IPS-18a (cell line): ENCODE measurements around the gene TBC1D2.

Source experiments
- H3K27ac ChIP-seq: one replicate; pipeline ENCODE4 v1.5.1; 2013; ENCODE audit warnings: low read length
- H3K27me3 ChIP-seq: one replicate; pipeline ENCODE4 v1.6.1; 2013; ENCODE audit warnings: mild to moderate bottlenecking, low read length; ENCODE audit not compliant: control insufficient read depth, insufficient read depth
- H3K36me3 ChIP-seq: one replicate; pipeline ENCODE4 v1.6.1; 2013; ENCODE audit warnings: low read depth, low read length; ENCODE audit not compliant: control insufficient read depth
- H3K4me1 ChIP-seq: one replicate; pipeline ENCODE4 v1.6.1; 2013; ENCODE audit warnings: low read depth, low read length; ENCODE audit not compliant: control insufficient read depth
- H3K4me3 ChIP-seq: one replicate; pipeline ENCODE4 v1.5.1; 2013; ENCODE audit warnings: low read length
- H3K9ac ChIP-seq: one replicate; pipeline ENCODE4 v1.6.1; 2013; ENCODE audit warnings: mild to moderate bottlenecking, low read length, moderate library complexity
- H3K9me3 ChIP-seq: one replicate; pipeline ENCODE4 v1.6.1; 2013; ENCODE audit warnings: low read depth, low read length; ENCODE audit not compliant: control insufficient read depth

The TBC1D2 gene

GRCh38 chr9:98254228-98255060 is 1.0 kb downstream of the TBC1D2 start:
- Histone ChIP-seq H3K9me3 (no peaks in the 10 kb centered on the region), H3K36me3 (no peaks in the 10 kb centered on the region), H3K4me3 (peak overlapping the region; percentile 85), H3K27me3 (peaks cover 10% of the 10 kb centered on the region), H3K4me1 (peaks cover 6% of the 10 kb centered on the region), H3K27ac (no peak overlapping the region), H3K9ac (peak overlapping the region; percentile 81)

DNA sequence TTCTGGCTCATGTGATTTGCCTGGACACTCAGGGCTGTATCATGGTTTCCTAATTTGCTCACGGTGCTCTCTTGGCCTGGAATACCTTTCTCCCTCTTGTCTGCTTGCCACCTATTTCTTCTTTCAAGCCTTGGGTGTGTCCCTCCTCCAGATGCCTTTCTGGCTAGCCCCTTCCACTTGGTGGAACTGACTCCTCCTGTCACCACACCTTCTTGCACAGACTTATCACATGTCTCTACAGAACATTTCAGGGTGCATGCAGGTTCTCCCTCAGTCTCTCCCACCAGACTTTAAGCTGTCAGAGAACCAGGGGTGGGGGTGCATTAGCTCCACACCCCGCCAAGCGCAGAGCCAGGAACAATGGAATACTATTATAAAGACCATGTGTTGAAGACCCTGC is 1.9 kb downstream of the TBC1D2 start:
- H3K4me3 ChIP-seq, result no peak overlapping the region
- H3K9me3 ChIP-seq, result no peaks in the 10 kb centered on the region
- H3K9ac ChIP-seq, result no peak overlapping the region
- no peaks in the 10 kb centered on the region for H3K36me3 ChIP-seq
- peaks cover 6% of the 10 kb centered on the region for H3K4me1 ChIP-seq
- H3K27me3 ChIP-seq, result peaks cover 10% of the 10 kb centered on the region
- no peak overlapping the region for H3K27ac ChIP-seq

GRCh38 chr9:98251551-98251950 is 3.9 kb downstream of the TBC1D2 start:
- H3K36me3 ChIP-seq, result no peaks in the 10 kb centered on the region
- H3K9me3 ChIP-seq, result no peaks in the 10 kb centered on the region
- no peak overlapping the region for H3K27ac ChIP-seq
- no peak overlapping the region for H3K9ac ChIP-seq
- no peak overlapping the region for H3K4me3 ChIP-seq
- H3K27me3 ChIP-seq, result peaks cover 10% of the 10 kb centered on the region
- H3K4me1 ChIP-seq, result peaks cover under 1% of the 10 kb centered on the region

DNA sequence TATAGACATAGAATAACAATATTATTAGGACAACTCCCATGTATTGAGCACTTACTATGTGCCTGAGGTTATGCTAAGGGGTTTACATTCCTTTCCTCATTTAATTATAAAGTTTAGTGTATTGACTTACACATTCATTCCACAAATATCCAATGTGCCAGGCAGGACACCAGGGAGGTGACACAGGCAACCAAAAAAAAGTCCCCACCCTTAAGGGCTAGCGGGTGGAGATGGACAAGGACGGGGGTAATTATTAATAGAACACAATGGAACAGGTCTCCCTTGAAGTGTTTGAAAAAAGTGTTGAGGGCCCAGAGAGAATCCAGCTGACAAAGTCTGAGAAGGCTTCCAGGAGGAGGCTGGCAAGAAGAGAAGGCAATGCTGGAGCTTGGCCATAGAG is 5.7 kb downstream of the TBC1D2 start:
- H3K27ac ChIP-seq, result no peak overlapping the region
- no peaks in the 10 kb centered on the region for H3K4me1 ChIP-seq
- no peak overlapping the region for H3K4me3 ChIP-seq
- H3K9me3 ChIP-seq, result no peaks in the 10 kb centered on the region
- H3K27me3 ChIP-seq, result peaks cover 6% of the 10 kb centered on the region
- no peak overlapping the region for H3K9ac ChIP-seq
- no peaks in the 10 kb centered on the region for H3K36me3 ChIP-seq

DNA sequence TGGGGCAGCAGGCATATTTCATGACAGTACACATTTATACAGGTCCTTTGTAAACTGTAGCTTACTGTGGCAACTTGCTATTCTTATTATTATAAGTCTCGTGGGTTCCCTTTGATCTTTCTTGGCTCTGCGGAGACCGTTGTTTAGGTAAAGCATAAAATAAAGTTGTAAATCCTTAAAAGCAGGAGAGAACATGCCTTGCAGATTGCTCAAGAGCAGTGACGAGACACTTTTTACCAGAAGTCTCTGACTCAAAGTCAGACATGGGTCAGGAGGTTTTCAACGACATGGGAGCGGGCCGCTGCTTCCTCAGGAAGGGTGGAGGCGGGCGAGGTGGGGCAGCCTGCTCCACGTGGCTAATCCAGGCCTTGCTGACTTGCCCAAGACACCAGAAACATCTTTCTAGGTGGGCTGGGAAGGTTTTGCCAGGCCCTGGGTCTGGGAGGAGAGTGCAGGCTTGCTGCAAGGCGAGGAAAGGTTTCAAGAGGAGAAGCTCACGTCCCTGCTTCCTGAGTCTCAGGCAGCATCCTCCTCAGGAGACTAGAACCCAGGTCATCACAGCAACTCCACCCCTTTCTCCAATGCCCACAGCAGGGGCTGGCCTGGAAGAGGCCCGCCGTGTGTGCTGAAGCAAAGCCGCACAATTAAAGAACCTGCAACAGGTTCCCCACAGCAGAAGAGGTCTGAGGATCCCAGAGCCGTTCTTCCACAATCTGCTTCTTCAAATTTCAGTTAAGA is 6.5 kb downstream of the TBC1D2 start:
- H3K4me3 ChIP-seq, result no peak overlapping the region
- H3K27me3 ChIP-seq, result no peaks in the 10 kb centered on the region
- peaks cover 4% of the 10 kb centered on the region for H3K4me1 ChIP-seq
- H3K27ac ChIP-seq, result no peak overlapping the region
- H3K9me3 ChIP-seq, result no peaks in the 10 kb centered on the region
- H3K36me3 ChIP-seq, result no peaks in the 10 kb centered on the region
- H3K9ac ChIP-seq, result no peak overlapping the region

GRCh38 chr9:98247831-98248657 is 7.4 kb downstream of the TBC1D2 start:
- H3K36me3 ChIP-seq, result no peaks in the 10 kb centered on the region
- no peak overlapping the region for H3K4me3 ChIP-seq
- no peaks in the 10 kb centered on the region for H3K9me3 ChIP-seq
- H3K27ac ChIP-seq, result no peak overlapping the region
- peaks cover 5% of the 10 kb centered on the region for H3K4me1 ChIP-seq
- H3K9ac ChIP-seq, result no peak overlapping the region
- H3K27me3 ChIP-seq, result no peaks in the 10 kb centered on the region

GRCh38 chr9:98242426-98242825 is 13.0 kb downstream of the TBC1D2 start:
- peaks cover 5% of the 10 kb centered on the region for H3K4me1 ChIP-seq
- no peak overlapping the region for H3K4me3 ChIP-seq
- H3K27ac ChIP-seq, result no peak overlapping the region
- H3K9me3 ChIP-seq, result no peaks in the 10 kb centered on the region
- no peaks in the 10 kb centered on the region for H3K27me3 ChIP-seq
- H3K9ac ChIP-seq, result no peak overlapping the region
- no peaks in the 10 kb centered on the region for H3K36me3 ChIP-seq

- H3K27me3 ChIP-seq, result no peaks in the 10 kb centered on the region
- H3K9ac ChIP-seq, result no peak overlapping the region
- H3K36me3 ChIP-seq, result no peaks in the 10 kb centered on the region
- peaks cover 5% of the 10 kb centered on the region for H3K4me1 ChIP-seq
- no peak overlapping the region for H3K4me3 ChIP-seq
- no peaks in the 10 kb centered on the region for H3K9me3 ChIP-seq
- H3K27ac ChIP-seq, result no peak overlapping the region
Measured at GRCh38 chr9:98241357-98242300, 13.8 kb downstream of the TBC1D2 start.

GRCh38 chr9:98240475-98240874 is 15.0 kb downstream of the TBC1D2 start:
- no peaks in the 10 kb centered on the region for H3K27me3 ChIP-seq
- H3K9me3 ChIP-seq, result no peaks in the 10 kb centered on the region
- no peak overlapping the region for H3K4me3 ChIP-seq
- H3K36me3 ChIP-seq, result no peaks in the 10 kb centered on the region
- H3K27ac ChIP-seq, result no peak overlapping the region
- peaks cover 5% of the 10 kb centered on the region for H3K4me1 ChIP-seq
- H3K9ac ChIP-seq, result no peak overlapping the region

DNA sequence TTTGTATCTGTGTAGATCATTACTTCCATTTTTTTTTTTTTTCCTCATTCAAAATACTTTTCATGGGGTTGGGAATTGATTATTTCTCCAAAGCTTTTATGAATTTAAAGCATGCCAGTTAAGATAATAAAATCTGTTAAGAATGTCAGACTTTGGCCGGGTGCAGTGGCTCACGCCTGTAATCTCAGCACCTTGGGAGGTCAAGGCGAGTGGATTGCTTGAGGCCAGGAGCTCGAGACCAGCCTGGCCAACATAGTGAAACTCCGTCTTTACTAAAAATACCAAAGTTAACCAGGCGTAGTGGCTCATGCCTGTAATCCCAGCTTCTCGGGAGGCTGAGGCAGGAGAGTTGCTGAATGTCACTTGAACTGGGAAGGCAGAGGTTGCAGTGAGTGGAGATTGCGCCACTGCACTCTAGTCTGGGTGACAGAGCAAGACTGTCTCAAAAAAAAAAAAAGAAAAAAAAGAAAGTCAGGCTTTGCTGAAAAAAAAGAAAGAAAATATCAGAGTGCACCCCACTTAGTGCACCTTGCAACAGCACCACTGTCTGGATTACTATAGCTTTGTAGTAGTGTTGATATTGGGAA is 18.5 kb downstream of the TBC1D2 start:
- Histone ChIP-seq H3K27me3 (no peaks in the 10 kb centered on the region), H3K4me1 (no peaks in the 10 kb centered on the region), H3K36me3 (peaks cover 1% of the 10 kb centered on the region), H3K4me3 (no peak overlapping the region), H3K9me3 (no peaks in the 10 kb centered on the region), H3K9ac (no peak overlapping the region), H3K27ac (no peak overlapping the region)
